Measurements from ENCODE around the gene CRYBB2.

DNA sequence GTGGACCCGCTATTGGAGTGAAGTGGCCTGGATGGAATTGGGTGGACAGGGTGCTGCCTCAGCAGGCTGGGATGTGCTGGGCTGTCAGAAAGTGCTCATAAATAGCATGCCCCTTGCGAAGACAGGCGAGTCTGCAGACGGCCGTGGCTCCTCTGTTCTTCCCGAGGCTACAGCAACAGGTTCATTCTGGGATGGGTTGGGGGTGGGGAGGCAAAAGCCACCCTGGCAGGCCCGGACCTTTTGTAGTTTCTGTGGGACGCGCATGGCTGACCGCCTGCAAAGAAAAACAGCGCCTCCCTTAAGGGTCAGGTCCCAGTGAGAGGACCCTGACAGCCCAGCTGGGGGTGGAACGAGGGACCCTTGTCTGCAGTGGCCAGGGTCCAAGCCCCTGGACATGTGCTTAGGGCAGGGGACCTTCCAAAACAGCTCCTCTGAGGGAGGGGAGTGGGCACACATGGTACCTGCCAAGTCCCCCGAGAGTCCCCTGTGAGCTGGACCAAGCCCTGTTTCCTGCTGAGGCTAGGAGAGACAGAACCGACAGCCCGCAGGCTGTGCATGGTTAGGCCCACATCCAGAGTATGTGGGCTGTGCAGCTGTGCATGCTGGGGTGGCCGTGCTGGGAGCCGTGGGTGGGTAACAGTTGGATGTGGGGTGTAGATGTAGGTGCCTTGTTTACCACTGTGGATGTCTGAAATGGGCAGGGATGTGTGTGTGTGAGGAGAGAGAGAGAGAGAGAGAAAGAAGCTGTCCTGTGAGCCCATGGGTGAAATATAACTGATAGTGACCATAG lies 19.5 kb upstream of the CRYBB2 start, which contains the start of gene CRYBB3:
- TF ChIP-seq, protein P1, sequence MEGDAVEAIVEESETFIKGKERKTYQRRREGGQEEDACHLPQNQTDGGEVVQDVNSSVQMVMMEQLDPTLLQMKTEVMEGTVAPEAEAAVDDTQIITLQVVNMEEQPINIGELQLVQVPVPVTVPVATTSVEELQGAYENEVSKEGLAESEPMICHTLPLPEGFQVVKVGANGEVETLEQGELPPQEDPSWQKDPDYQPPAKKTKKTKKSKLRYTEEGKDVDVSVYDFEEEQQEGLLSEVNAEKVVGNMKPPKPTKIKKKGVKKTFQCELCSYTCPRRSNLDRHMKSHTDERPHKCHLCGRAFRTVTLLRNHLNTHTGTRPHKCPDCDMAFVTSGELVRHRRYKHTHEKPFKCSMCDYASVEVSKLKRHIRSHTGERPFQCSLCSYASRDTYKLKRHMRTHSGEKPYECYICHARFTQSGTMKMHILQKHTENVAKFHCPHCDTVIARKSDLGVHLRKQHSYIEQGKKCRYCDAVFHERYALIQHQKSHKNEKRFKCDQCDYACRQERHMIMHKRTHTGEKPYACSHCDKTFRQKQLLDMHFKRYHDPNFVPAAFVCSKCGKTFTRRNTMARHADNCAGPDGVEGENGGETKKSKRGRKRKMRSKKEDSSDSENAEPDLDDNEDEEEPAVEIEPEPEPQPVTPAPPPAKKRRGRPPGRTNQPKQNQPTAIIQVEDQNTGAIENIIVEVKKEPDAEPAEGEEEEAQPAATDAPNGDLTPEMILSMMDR (IDR thresholded peaks at IDR 0.05) = no peak
- TF ChIP-seq POLR2AphosphoS5 (IDR thresholded peaks at IDR 0.05; ENCODE audit: low read depth, low read length) (no peak), TCF7L2 (IDR thresholded peaks at IDR 0.05; ENCODE audit: low read depth, low read length) (no peak), SIN3A (IDR thresholded peaks at IDR 0.05; ENCODE audit: borderline replicate concordance, insufficient read depth, low read depth, low read length) (no peak)
- TF ChIP-seq, protein P2, sequence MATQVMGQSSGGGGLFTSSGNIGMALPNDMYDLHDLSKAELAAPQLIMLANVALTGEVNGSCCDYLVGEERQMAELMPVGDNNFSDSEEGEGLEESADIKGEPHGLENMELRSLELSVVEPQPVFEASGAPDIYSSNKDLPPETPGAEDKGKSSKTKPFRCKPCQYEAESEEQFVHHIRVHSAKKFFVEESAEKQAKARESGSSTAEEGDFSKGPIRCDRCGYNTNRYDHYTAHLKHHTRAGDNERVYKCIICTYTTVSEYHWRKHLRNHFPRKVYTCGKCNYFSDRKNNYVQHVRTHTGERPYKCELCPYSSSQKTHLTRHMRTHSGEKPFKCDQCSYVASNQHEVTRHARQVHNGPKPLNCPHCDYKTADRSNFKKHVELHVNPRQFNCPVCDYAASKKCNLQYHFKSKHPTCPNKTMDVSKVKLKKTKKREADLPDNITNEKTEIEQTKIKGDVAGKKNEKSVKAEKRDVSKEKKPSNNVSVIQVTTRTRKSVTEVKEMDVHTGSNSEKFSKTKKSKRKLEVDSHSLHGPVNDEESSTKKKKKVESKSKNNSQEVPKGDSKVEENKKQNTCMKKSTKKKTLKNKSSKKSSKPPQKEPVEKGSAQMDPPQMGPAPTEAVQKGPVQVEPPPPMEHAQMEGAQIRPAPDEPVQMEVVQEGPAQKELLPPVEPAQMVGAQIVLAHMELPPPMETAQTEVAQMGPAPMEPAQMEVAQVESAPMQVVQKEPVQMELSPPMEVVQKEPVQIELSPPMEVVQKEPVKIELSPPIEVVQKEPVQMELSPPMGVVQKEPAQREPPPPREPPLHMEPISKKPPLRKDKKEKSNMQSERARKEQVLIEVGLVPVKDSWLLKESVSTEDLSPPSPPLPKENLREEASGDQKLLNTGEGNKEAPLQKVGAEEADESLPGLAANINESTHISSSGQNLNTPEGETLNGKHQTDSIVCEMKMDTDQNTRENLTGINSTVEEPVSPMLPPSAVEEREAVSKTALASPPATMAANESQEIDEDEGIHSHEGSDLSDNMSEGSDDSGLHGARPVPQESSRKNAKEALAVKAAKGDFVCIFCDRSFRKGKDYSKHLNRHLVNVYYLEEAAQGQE (IDR thresholded peaks at IDR 0.05; ENCODE audit: insufficient read depth in 1 of 2, low read depth in 2 of 2, low read length in 1 of 2) = no peak
